GM23338 (cell line): ENCODE measurements around the gene MED17. TPM values are rescaled to one million over a fixed set of nuclear protein-coding genes. Genes with fewer than 3 reads are reported as not detected.

ENCODE experiments used
- ATAC-seq: fragments of 200-7000 bp; cut with Tn5 transposase; 3 replicates; pipeline ENCODE4 v1.9.1; 2020
- DNase-seq: peaks from one replicate; pipeline ENCODE4 v3.0.0-alpha.2; 2015; ENCODE audit warnings: low spot score
- H2AFZ ChIP-seq: fragments of 200-600 bp; sonication (generic); 2 replicates; pipeline ENCODE4 v1.8.0; 2016; ENCODE audit warnings: antibody characterized with exemption, mild to moderate bottlenecking, moderate library complexity
- H3F3A ChIP-seq: fragments of 200-600 bp; sonication (generic); replicated peaks from 2 replicates; pipeline ENCODE4 v1.8.0; 2017; ENCODE audit warnings: antibody characterized with exemption, mixed run types, low read depth
- H3K27ac ChIP-seq: fragments of 200-600 bp; sonication (generic); 2 replicates; pipeline ENCODE4 v1.6.1; 2016; ENCODE audit warnings: low read depth
- H3K27me3 ChIP-seq: fragments of 200-600 bp; sonication (generic); 2 replicates; pipeline ENCODE4 v1.8.0; 2016; ENCODE audit warnings: mild to moderate bottlenecking, mixed run types, moderate library complexity; ENCODE audit not compliant: insufficient read depth
- H3K36me3 ChIP-seq: fragments of 200-600 bp; sonication (generic); 2 replicates; pipeline ENCODE4 v1.8.0; 2016; ENCODE audit warnings: mild to moderate bottlenecking; ENCODE audit not compliant: insufficient read depth
- H3K4me1 ChIP-seq: fragments of 200-600 bp; sonication (generic); 2 replicates; pipeline ENCODE4 v1.8.0; 2016; ENCODE audit warnings: mild to moderate bottlenecking, moderate library complexity; ENCODE audit not compliant: insufficient read depth
- H3K4me2 ChIP-seq: fragments of 200-600 bp; sonication (generic); 2 replicates; pipeline ENCODE4 v1.7.1; 2017; ENCODE audit warnings: mixed run types
- H3K4me3 ChIP-seq: fragments of 200-600 bp; sonication (generic); 2 replicates; pipeline ENCODE4 v1.6.1; 2016; ENCODE audit warnings: mixed run types
- H3K79me2 ChIP-seq: fragments of 200-600 bp; sonication (generic); replicated peaks from 2 replicates; pipeline ENCODE4 v1.8.0; 2017; ENCODE audit warnings: mild to moderate bottlenecking; ENCODE audit not compliant: insufficient read depth
- H3K9me2 ChIP-seq: fragments of 200-600 bp; sonication (generic); 2 replicates; pipeline ENCODE4 v1.8.0; 2017; ENCODE audit not compliant: insufficient read depth
- H4K20me1 ChIP-seq: fragments of 200-600 bp; sonication (generic); replicated peaks from 2 replicates; pipeline ENCODE4 v1.8.0; 2017; ENCODE audit warnings: mild to moderate bottlenecking; ENCODE audit not compliant: insufficient read depth
- H3K27ac Mint-ChIP-seq: 2 replicates; pipeline ENCODE4 v1.8.0; 2020; ENCODE audit warnings: inconsistent platforms, mild to moderate bottlenecking, moderate library complexity, mixed read lengths
- H3K27me3 Mint-ChIP-seq: 3 replicates; pipeline ENCODE4 v1.8.0; 2022; ENCODE audit warnings: low read depth, mild to moderate bottlenecking, moderate library complexity, mixed read lengths, inconsistent platforms; ENCODE audit not compliant: insufficient read depth, poor library complexity
- H3K36me3 Mint-ChIP-seq: 3 replicates; pipeline ENCODE4 v1.8.0; 2021; ENCODE audit warnings: low read depth, mild to moderate bottlenecking, inconsistent platforms, moderate library complexity, mixed read lengths
- H3K4me1 Mint-ChIP-seq: 3 replicates; pipeline ENCODE4 v1.8.0; 2020; ENCODE audit warnings: mild to moderate bottlenecking, inconsistent platforms, mixed read lengths
- H3K4me3 Mint-ChIP-seq: 3 replicates; pipeline ENCODE4 v1.8.0; 2021; ENCODE audit warnings: moderate library complexity, mild to moderate bottlenecking, inconsistent platforms, mixed read lengths
- H3K9me3 Mint-ChIP-seq: 3 replicates; pipeline ENCODE4 v1.8.0; 2020; ENCODE audit warnings: moderate library complexity, mild to moderate bottlenecking, inconsistent platforms, mixed read lengths
- CREB1 ChIP-seq: fragments of 250-450 bp; sonication (Bioruptor Pico); IDR thresholded peaks from 2 replicates; pipeline ENCODE4 v1.5.0; 2020; ENCODE audit warnings: low read depth, mild to moderate bottlenecking, moderate library complexity
- CTCF ChIP-seq, 2 experiments: fragments of 200-600 bp in 1 of 2; sonication (generic) in 1 of 2; conservative IDR thresholded peaks; 2 replicates each; pipeline versions ENCODE4 v1.5.1 to v1.6.1; 2016 to 2017; ENCODE audit warnings: antibody characterized with exemption in 2 of 2, low read depth in 2 of 2, mild to moderate bottlenecking in 2 of 2, moderate library complexity in 1 of 2
- ETS1 ChIP-seq: IDR thresholded peaks from 2 replicates; pipeline ENCODE4 v1.6.1; 2016; ENCODE audit warnings: antibody characterized with exemption
- EZH2 ChIP-seq: fragments of 200-600 bp; sonication (generic); IDR thresholded peaks from one replicate; pipeline ENCODE4 v1.8.0; 2017; ENCODE audit warnings: antibody characterized with exemption, mild to moderate bottlenecking, low read depth; ENCODE audit not compliant: unreplicated experiment
- EZH2phosphoT487 ChIP-seq: fragments of 200-600 bp; sonication (generic); IDR thresholded peaks from one replicate; pipeline ENCODE4 v1.8.1; 2018; ENCODE audit warnings: antibody characterized with exemption; ENCODE audit not compliant: unreplicated experiment
- JUNB ChIP-seq: IDR thresholded peaks from one replicate; pipeline ENCODE4 v1.6.1; 2016; ENCODE audit warnings: antibody characterized with exemption; ENCODE audit not compliant: unreplicated experiment
- NANOG ChIP-seq: IDR thresholded peaks from 2 replicates; pipeline ENCODE4 v1.6.1; 2016; ENCODE audit warnings: antibody characterized with exemption, borderline replicate concordance
- POLR2AphosphoS5 ChIP-seq: IDR thresholded peaks from 2 replicates; pipeline ENCODE4 v1.6.1; 2016; ENCODE audit warnings: antibody characterized with exemption, low read depth
- STAT1 ChIP-seq: IDR thresholded peaks from one replicate; pipeline ENCODE4 v1.6.1; 2016; ENCODE audit warnings: antibody characterized with exemption; ENCODE audit not compliant: unreplicated experiment
- ZNF114 ChIP-seq: fragments of 250-450 bp; sonication (Bioruptor Pico); IDR thresholded peaks from 2 replicates; pipeline ENCODE4 v1.5.0; 2020; ENCODE audit warnings: mild to moderate bottlenecking, moderate library complexity
- ZNF331 ChIP-seq: fragments of 250-450 bp; sonication (Bioruptor Pico); IDR thresholded peaks from 2 replicates; pipeline ENCODE4 v1.5.0; 2020; ENCODE audit warnings: low read depth, mild to moderate bottlenecking, moderate library complexity
- ZNF462 ChIP-seq: fragments of 250-450 bp; sonication (Bioruptor Pico); IDR thresholded peaks from 2 replicates; pipeline ENCODE4 v1.5.0; 2020; ENCODE audit warnings: mild to moderate bottlenecking, moderate library complexity
- polyA plus RNA-seq: library from polyadenylated mRNA; unstranded; fragments of >200 nt; fragmentation: Nextera tagmentation; extraction: Ambion mirVana; gene quantifications from 2 replicates; pipeline ENCODE4 v1.2.1, GENCODE V29; 2016
- total RNA-seq: library from RNA; depleted of rRNA; stranded (reverse); fragments of >200 nt; shearing (Covaris generic); gene quantifications from 2 replicates; pipeline ENCODE4 v1.2.3, GENCODE V29; 2014
- TF ChIP-seq, protein P1 (sequence below): IDR thresholded peaks from one replicate; pipeline ENCODE4 v1.6.1; 2018; ENCODE audit warnings: antibody characterized with exemption; ENCODE audit not compliant: unreplicated experiment

The MED17 gene
- total and polyA plus RNA-seq, 2 experiments from 2014 or later = 19.1 to 31.2 TPM

DNA sequence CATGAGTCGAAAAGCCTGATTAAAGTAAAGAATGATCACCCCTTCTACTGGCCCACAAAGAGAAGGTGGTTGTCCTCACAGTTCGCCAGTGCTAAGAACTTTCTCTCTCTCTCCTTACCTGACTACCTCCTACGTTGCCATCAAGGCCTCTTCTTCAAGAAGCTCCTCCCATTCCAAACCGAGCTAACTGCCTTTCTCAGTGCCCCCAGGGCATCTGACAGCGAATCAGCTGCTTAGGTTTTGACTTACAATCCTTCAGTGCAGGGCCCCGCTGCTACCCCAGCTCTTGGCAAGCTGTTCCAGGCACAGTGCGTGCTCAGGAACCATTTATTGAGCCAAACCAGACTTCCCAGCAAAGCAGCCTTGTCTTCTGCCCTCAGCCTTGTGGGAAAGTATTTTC lies 60.5 kb downstream of the MED17 start:
- DNase-seq (no peak), ATAC-seq (peak; percentile 27; the same call in 2 of the 3 replicates)
- Histone ChIP-seq H2AFZ (no peak overlapping the region), H3K27ac (no peak overlapping the region), H3K79me2 (no peaks in the 10 kb centered on the region), H3K27me3 (peaks cover 9% of the 10 kb centered on the region; the same call in 1 of the 2 replicates), H4K20me1 (no peaks in the 10 kb centered on the region), H3F3A (0 out of 2 replicates have a peak, but pooled peaks cover 3% of the 10 kb centered on the region), H3K36me3 (no peaks in the 10 kb centered on the region), H3K4me3 (no peak overlapping the region), H3K9me2 (no peaks in the 10 kb centered on the region), H3K4me2 (no peak overlapping the region), H3K4me1 (peaks cover 2% of the 10 kb centered on the region; the same call in 1 of the 2 replicates)
- Mint-ChIP-seq H3K9me3 (no peaks in the 10 kb centered on the region), H3K4me1 (peaks cover 4% of the 10 kb centered on the region; the same call in 2 of the 3 replicates), H3K4me3 (no peak overlapping the region), H3K27me3 (peaks cover 7% of the 10 kb centered on the region), H3K27ac (no peak overlapping the region), H3K36me3 (no peaks in the 10 kb centered on the region)
- TF ChIP-seq, protein P1, sequence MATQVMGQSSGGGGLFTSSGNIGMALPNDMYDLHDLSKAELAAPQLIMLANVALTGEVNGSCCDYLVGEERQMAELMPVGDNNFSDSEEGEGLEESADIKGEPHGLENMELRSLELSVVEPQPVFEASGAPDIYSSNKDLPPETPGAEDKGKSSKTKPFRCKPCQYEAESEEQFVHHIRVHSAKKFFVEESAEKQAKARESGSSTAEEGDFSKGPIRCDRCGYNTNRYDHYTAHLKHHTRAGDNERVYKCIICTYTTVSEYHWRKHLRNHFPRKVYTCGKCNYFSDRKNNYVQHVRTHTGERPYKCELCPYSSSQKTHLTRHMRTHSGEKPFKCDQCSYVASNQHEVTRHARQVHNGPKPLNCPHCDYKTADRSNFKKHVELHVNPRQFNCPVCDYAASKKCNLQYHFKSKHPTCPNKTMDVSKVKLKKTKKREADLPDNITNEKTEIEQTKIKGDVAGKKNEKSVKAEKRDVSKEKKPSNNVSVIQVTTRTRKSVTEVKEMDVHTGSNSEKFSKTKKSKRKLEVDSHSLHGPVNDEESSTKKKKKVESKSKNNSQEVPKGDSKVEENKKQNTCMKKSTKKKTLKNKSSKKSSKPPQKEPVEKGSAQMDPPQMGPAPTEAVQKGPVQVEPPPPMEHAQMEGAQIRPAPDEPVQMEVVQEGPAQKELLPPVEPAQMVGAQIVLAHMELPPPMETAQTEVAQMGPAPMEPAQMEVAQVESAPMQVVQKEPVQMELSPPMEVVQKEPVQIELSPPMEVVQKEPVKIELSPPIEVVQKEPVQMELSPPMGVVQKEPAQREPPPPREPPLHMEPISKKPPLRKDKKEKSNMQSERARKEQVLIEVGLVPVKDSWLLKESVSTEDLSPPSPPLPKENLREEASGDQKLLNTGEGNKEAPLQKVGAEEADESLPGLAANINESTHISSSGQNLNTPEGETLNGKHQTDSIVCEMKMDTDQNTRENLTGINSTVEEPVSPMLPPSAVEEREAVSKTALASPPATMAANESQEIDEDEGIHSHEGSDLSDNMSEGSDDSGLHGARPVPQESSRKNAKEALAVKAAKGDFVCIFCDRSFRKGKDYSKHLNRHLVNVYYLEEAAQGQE = no peak
- no peak for TF ChIP-seq JUNB
- TF ChIP-seq CTCF (conservative IDR thresholded peaks at IDR 0.05; ENCODE audit: low read depth in 2 of 2) = no peak
- TF ChIP-seq NANOG = no peak
- no peak for TF ChIP-seq STAT1
- no peak for TF ChIP-seq ZNF331 (CRISPR knock-in tag)
- no peak for TF ChIP-seq ZNF462
- no peak for TF ChIP-seq POLR2AphosphoS5
- no peak for TF ChIP-seq ZNF114 (CRISPR knock-in tag)
- no peak for TF ChIP-seq CREB1
- no peak for TF ChIP-seq ETS1
- no peak for TF ChIP-seq EZH2phosphoT487
- TF ChIP-seq EZH2 = no peak
